Caco-2 (cell line): ENCODE measurements around the gene SHANK2. TPM values are rescaled to one million over a fixed set of nuclear protein-coding genes. Genes with fewer than 3 reads are reported as not detected.

Experiments used
- BruUV-seq: library from RNA; stranded (reverse); fragments of 400-500 nt; replicated peaks from 2 replicates; lab custom pipeline; 2021; lab: Mats Ljungman, UMichigan
- CTCF ChIA-PET: fragments of 300-600 bp; sonication (Branson Sonifier 250); formaldehyde crosslinking; loops from one replicate; lab custom pipeline; 2022; ENCODE audit warnings: antibody characterized with exemption; lab: Charles Lee
- POLR2A ChIA-PET: fragments of 300-600 bp; sonication (Branson Sonifier 250); formaldehyde crosslinking; loops from one replicate; lab custom pipeline; 2022; ENCODE audit warnings: antibody characterized with exemption; lab: Charles Lee
- DNase-seq, 2 experiments: peaks; one replicate each; pipeline versions ENCODE4 v3.0.0 to v3.0.0-alpha.2; 2020 to 2022
- H3K27me3 ChIP-seq: replicated peaks from 2 replicates; pipeline ENCODE4 v1.6.0; 2011; ENCODE audit warnings: low read length; ENCODE audit not compliant: control insufficient read depth, insufficient read depth
- H3K36me3 ChIP-seq: 2 replicates; pipeline ENCODE4 v1.5.1; 2011; ENCODE audit warnings: low read length; ENCODE audit not compliant: control insufficient read depth, insufficient read depth
- H3K4me1 ChIP-seq: fragments of 250-450 bp; sonication (Bioruptor Pico); 2 replicates; pipeline ENCODE4 v1.5.1; 2020; ENCODE audit warnings: mild to moderate bottlenecking
- H3K4me3 ChIP-seq: 2 replicates; pipeline ENCODE4 v1.5.1; 2011; ENCODE audit warnings: low read depth, mild to moderate bottlenecking, control low read depth, low read length
- H3K9me3 ChIP-seq: fragments of 250-450 bp; sonication (Bioruptor Pico); 2 replicates; pipeline ENCODE4 v1.5.1; 2020; ENCODE audit warnings: mild to moderate bottlenecking, moderate library complexity
- H3K27ac Mint-ChIP-seq: one replicate; pipeline ENCODE4 v1.8.0; 2022; ENCODE audit warnings: mixed read lengths; ENCODE audit not compliant: unreplicated experiment
- H3K27me3 Mint-ChIP-seq: one replicate; pipeline ENCODE4 v1.8.0; 2022; ENCODE audit warnings: mixed read lengths; ENCODE audit not compliant: insufficient read depth, unreplicated experiment
- H3K36me3 Mint-ChIP-seq: one replicate; pipeline ENCODE4 v1.8.0; 2022; ENCODE audit warnings: mild to moderate bottlenecking, mixed read lengths; ENCODE audit not compliant: insufficient read depth, unreplicated experiment
- H3K4me1 Mint-ChIP-seq: one replicate; pipeline ENCODE4 v1.8.0; 2022; ENCODE audit warnings: low read depth, mixed read lengths; ENCODE audit not compliant: unreplicated experiment
- H3K4me3 Mint-ChIP-seq: one replicate; pipeline ENCODE4 v1.8.0; 2022; ENCODE audit warnings: mild to moderate bottlenecking, moderate library complexity, mixed read lengths; ENCODE audit not compliant: unreplicated experiment
- H3K9me3 Mint-ChIP-seq: one replicate; pipeline ENCODE4 v1.8.0; 2022; ENCODE audit warnings: mixed read lengths; ENCODE audit not compliant: unreplicated experiment
- intact Hi-C: fragments of 100-400 bp; cut with micrococcal nuclease; formaldehyde crosslinking; loops from one replicate; pipeline ENCODE4 v1.10.0; 2022; ENCODE audit not compliant: unreplicated experiment
- total RNA-seq: library from RNA; stranded (reverse); gene quantifications from 2 replicates; pipeline ENCODE4 v1.2.3, GENCODE V29; 2022
- TF ChIP-seq, protein P1 (sequence below), 2 experiments: fragments of 200-600 bp in 1 of 2; IDR thresholded peaks; 1 replicate in 1 of 2; 2 replicates in 1 of 2; pipeline versions ENCODE4 v1.5.1 to v1.8.0; 2011 to 2022; ENCODE audit warnings: antibody characterized with exemption in 1 of 2, control low read depth in 1 of 2, inconsistent platforms in 1 of 2, low read depth in 1 of 2, low read length in 1 of 2, mild to moderate bottlenecking in 1 of 2, moderate library complexity in 1 of 2; ENCODE audit not compliant: insufficient read depth in 1 of 2, severe bottlenecking in 1 of 2, unreplicated experiment in 1 of 2

The SHANK2 gene
- total RNA-seq, 1 experiment from 2014 or later = 177 TPM

DNA sequence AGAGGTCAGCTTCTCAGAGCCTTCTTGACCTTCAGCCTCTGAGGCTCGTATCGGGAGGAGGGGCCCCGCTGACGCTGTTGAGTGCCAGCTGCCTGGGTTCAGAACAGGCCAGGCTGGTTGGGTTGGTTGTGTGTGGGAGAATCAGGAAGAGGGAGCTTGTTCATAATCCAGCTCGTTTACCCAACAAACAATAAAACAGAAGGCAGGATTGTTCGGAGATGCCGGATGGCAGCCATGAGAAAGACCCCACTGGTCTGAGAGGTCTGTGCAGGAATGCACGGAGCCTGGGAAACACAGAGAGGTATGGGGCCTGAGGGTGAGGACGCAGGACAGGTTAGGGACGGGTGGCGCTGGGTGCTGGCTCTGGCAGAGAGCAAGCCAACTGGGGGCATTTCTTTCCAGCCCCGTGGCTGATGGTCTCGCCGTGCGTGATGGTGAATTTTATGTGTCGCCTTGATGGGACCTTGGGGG is 31.6 kb upstream of the SHANK2 start:
- no TSS peak for BruUV-seq
- peaks cover 8% of the 10 kb centered on the region for H3K36me3 Mint-ChIP-seq
- peaks cover 3% of the 10 kb centered on the region for H3K9me3 ChIP-seq
- H3K27ac Mint-ChIP-seq = peak overlapping the region; percentile 87
- H3K9me3 Mint-ChIP-seq = peaks cover 5% of the 10 kb centered on the region
- H3K27me3 ChIP-seq = no peaks in the 10 kb centered on the region
- H3K4me3 ChIP-seq = peak overlapping the region; percentile 38
- H3K4me1 Mint-ChIP-seq = peaks cover 52% of the 10 kb centered on the region
- TF ChIP-seq, protein P1, sequence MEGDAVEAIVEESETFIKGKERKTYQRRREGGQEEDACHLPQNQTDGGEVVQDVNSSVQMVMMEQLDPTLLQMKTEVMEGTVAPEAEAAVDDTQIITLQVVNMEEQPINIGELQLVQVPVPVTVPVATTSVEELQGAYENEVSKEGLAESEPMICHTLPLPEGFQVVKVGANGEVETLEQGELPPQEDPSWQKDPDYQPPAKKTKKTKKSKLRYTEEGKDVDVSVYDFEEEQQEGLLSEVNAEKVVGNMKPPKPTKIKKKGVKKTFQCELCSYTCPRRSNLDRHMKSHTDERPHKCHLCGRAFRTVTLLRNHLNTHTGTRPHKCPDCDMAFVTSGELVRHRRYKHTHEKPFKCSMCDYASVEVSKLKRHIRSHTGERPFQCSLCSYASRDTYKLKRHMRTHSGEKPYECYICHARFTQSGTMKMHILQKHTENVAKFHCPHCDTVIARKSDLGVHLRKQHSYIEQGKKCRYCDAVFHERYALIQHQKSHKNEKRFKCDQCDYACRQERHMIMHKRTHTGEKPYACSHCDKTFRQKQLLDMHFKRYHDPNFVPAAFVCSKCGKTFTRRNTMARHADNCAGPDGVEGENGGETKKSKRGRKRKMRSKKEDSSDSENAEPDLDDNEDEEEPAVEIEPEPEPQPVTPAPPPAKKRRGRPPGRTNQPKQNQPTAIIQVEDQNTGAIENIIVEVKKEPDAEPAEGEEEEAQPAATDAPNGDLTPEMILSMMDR (IDR thresholded peaks at IDR 0.05; ENCODE audit: insufficient read depth in 1 of 2, low read depth in 1 of 2, low read length in 1 of 2, severe bottlenecking in 1 of 2, unreplicated experiment in 1 of 2) = no peak
- H3K4me3 Mint-ChIP-seq = peak overlapping the region; percentile 72
- H3K27me3 Mint-ChIP-seq = no peaks in the 10 kb centered on the region
- H3K4me1 ChIP-seq = peaks cover 45% of the 10 kb centered on the region
- CTCF ChIA-PET = interaction anchor here (0.6 to 1.8 kb wide), 10 partner anchors 10 to 296 kb away, joined by 3 to 25 read pairs (median 3); partner anchors contain the start of gene SHANK2
- POLR2A ChIA-PET = interaction anchor here (0.6 to 2.8 kb wide), 8 partner anchors 15 to 169 kb away, joined by 3 to 86 read pairs (median 4); partner anchors contain the start of genes NADSYN1 and SHANK2
- no peaks in the 10 kb centered on the region for H3K36me3 ChIP-seq
- intact Hi-C loops = loop anchor here (1.0 kb wide), 3 partner anchors 15 to 31 kb away; no protein-coding TSS in a partner anchor
- peak; percentile 99 for DNase-seq

DNA sequence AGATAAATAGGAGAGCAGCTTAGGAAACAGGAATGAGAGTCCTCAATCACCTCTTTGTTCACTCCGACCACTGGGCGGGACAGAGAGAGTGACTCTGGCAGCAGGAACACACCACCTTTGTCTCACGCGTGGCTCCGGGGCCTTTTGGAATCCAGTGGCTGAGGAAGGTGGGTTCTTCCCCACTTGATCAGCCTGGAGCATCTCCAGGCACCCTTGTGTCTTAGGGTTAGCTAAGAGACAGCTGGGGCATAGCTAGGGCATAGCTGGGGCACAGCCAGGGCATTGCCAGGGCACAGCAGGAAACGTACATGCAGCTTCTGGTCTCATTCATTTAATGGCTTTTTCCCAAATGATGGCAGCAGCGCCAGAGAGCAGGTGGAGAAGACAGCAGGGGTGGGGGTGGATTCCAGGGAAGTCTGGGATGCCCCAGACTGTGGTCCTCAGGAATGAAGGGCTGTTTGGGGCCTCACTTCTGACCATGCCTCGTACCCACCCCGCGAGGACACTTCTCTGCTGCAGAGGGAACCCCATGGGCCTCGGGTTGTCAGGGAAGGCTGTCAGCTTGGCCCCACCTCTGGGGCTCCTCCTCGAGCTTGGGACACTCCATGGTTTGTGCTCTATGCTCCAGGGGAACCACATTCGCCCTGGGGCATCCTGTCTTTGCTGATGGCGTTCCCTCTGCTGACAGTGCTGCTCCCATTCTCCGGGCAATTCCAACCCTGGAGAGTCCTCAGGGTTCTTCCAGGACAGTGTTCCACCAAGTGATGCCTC is 30.4 kb upstream of the SHANK2 start:
- no TSS peak for BruUV-seq
- TF ChIP-seq, protein P1 (IDR thresholded peaks at IDR 0.05; ENCODE audit: insufficient read depth in 1 of 2, low read depth in 1 of 2, low read length in 1 of 2, severe bottlenecking in 1 of 2, unreplicated experiment in 1 of 2) = no peak
- no peak overlapping the region for H3K4me3 ChIP-seq
- H3K27me3 Mint-ChIP-seq = no peaks in the 10 kb centered on the region
- DNase-seq = peak; percentile 65 to 80
- peaks cover 45% of the 10 kb centered on the region for H3K4me1 ChIP-seq
- no peaks in the 10 kb centered on the region for H3K36me3 ChIP-seq
- peak overlapping the region; percentile 87 for H3K27ac Mint-ChIP-seq
- peak overlapping the region; percentile 72 for H3K4me3 Mint-ChIP-seq
- CTCF ChIA-PET = no interaction called here
- no peaks in the 10 kb centered on the region for H3K9me3 Mint-ChIP-seq
- peaks cover 8% of the 10 kb centered on the region for H3K36me3 Mint-ChIP-seq
- H3K27me3 ChIP-seq = no peaks in the 10 kb centered on the region
- POLR2A ChIA-PET = interaction anchor here (0.6 to 2.8 kb wide), 3 partner anchors 15 to 30 kb away, joined by 3 to 86 read pairs (median 10); partner anchors contain the start of gene SHANK2
- H3K4me1 Mint-ChIP-seq = peaks cover 52% of the 10 kb centered on the region
- no peaks in the 10 kb centered on the region for H3K9me3 ChIP-seq
- intact Hi-C loops = no loop called here

DNA sequence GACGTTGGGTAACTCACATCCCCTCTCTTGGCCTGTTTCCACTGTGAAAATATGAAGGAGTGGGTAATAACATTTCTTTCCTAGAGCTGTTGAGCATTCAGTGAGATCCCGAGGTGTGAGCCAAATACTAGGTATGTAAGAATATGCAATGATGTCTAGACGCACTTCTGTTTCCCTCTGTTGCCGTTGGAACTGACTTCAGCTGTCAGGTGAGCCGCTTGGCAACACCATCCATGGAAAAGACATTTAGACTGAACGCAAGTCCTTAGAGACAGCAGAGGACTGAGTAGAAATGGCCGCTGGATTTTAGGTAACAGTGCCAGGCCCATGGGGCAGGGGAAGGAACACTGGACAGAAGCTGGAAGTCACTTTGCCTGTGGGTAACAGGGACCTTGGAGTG is 29.5 kb upstream of the SHANK2 start:
- Histone ChIP-seq H3K9me3 (no peaks in the 10 kb centered on the region), H3K27me3 (no peaks in the 10 kb centered on the region), H3K4me3 (no peak overlapping the region), H3K36me3 (no peaks in the 10 kb centered on the region), H3K4me1 (peaks cover 45% of the 10 kb centered on the region)
- POLR2A ChIA-PET = interaction anchor here (2.8 kb wide), 1 partner anchor 29 kb away, joined by 86 read pairs; the partner anchor contains the start of gene SHANK2
- Mint-ChIP-seq H3K4me1 (peaks cover 47% of the 10 kb centered on the region), H3K36me3 (peaks cover 8% of the 10 kb centered on the region), H3K27me3 (no peaks in the 10 kb centered on the region), H3K9me3 (no peaks in the 10 kb centered on the region), H3K27ac (peak overlapping the region; percentile 87), H3K4me3 (no peak overlapping the region)
- intact Hi-C loops = no loop called here
- TF ChIP-seq, protein P1 (IDR thresholded peaks at IDR 0.05; ENCODE audit: insufficient read depth in 1 of 2, low read depth in 1 of 2, low read length in 1 of 2, severe bottlenecking in 1 of 2, unreplicated experiment in 1 of 2) = no peak
- CTCF ChIA-PET = no interaction called here
- DNase-seq = peak in 1 of 2 experiments; percentile 30
- BruUV-seq = no TSS peak
